HCT116 (cell line): ENCODE results near the gene ANO6. TPM values are rescaled to one million over a fixed set of nuclear protein-coding genes. Genes with fewer than 3 reads are reported as not detected.

Experiments used
- ATAC-seq: fragments of 200-7000 bp; cut with Tn5 transposase; 2 replicates; pipeline ENCODE4 v1.9.1; 2020; ENCODE audit warnings: mild to moderate bottlenecking, moderate library complexity
- BruUV-seq: library from RNA; stranded (reverse); fragments of 400-500 nt; replicated peaks from 2 replicates; lab custom pipeline; 2021; lab: Mats Ljungman, UMichigan
- CTCF ChIA-PET: fragments of 300-600 bp; sonication (Branson Sonifier 250); formaldehyde crosslinking; loops from one replicate; lab custom pipeline; 2021; ENCODE audit warnings: antibody characterized with exemption; lab: Charles Lee
- POLR2A ChIA-PET: fragments of 300-600, 350-600 bp; sonication (Branson Sonifier 250); formaldehyde crosslinking; loops from one replicate; lab custom pipeline; 2021; ENCODE audit warnings: antibody characterized with exemption; lab: Charles Lee
- RAD21 ChIA-PET, 2 experiments: fragments of 300-600 bp; sonication (Branson Sonifier 250); formaldehyde crosslinking; loops; one replicate each; lab custom pipeline; 2023; ENCODE audit warnings: low total read pairs in 2 of 2; ENCODE audit not compliant: uncharacterized antibody in 2 of 2, unreplicated experiment in 2 of 2, low non-redundant PET in 1 of 2; lab: Charles Lee
- DNase-seq: peaks from one replicate; pipeline ENCODE4 v3.0.0-alpha.2; 2010; ENCODE audit warnings: low read depth, low spot score
- H2AFZ ChIP-seq: fragments of 200-600 bp; shearing (Covaris generic), sonication (generic); 2 replicates; pipeline ENCODE4 v1.6.1; 2017; ENCODE audit warnings: low read depth, mixed run types, mixed read lengths, antibody characterized with exemption, low read length; ENCODE audit not compliant: poor library complexity, severe bottlenecking
- H3K27ac ChIP-seq: 2 replicates; pipeline ENCODE4 v1.5.1; 2012; ENCODE audit warnings: low read depth, low read length
- H3K27me3 ChIP-seq: fragments of 200-600 bp; sonication (generic); 2 replicates; pipeline ENCODE4 v1.6.1; 2016; ENCODE audit warnings: mixed run types, low read length, mixed read lengths; ENCODE audit not compliant: insufficient read depth
- H3K36me3 ChIP-seq, 2 experiments: fragments of 200-500 bp in 1 of 2; fragments of 200-600 bp in 1 of 2; sonication (Bioruptor generic) in 1 of 2; sonication (generic) in 1 of 2; 2 replicates each; pipeline versions ENCODE4 v1.5.1 to v1.6.1; 2014 to 2016; ENCODE audit warnings: low read length in 2 of 2, inconsistent platforms in 1 of 2, mixed read lengths in 1 of 2, mixed run types in 1 of 2; ENCODE audit not compliant: insufficient read depth in 2 of 2, control insufficient read depth in 1 of 2
- H3K4me1 ChIP-seq, 2 experiments: fragments of 200-600 bp in 1 of 2; sonication (generic) in 1 of 2; 2 replicates each; pipeline versions ENCODE4 v1.5.1 to v1.6.1; 2012 to 2017; ENCODE audit warnings: low read length in 2 of 2, inconsistent platforms in 1 of 2, mild to moderate bottlenecking in 1 of 2, mixed read lengths in 1 of 2, mixed run types in 1 of 2, moderate library complexity in 1 of 2; ENCODE audit not compliant: insufficient read depth in 2 of 2, control insufficient read depth in 1 of 2
- H3K4me2 ChIP-seq: fragments of 200-600 bp; sonication (generic); 2 replicates; pipeline ENCODE4 v1.6.1; 2017; ENCODE audit warnings: mixed run types, low read length, mixed read lengths
- H3K4me3 ChIP-seq, 2 experiments: fragments of 200-600 bp in 1 of 2; sonication (generic) in 1 of 2; replicated peaks in 1 of 2; 2 replicates each; pipeline ENCODE4 v1.5.1; 2011 to 2016; ENCODE audit warnings: low read length in 2 of 2, control low read depth in 1 of 2, low read depth in 1 of 2, mild to moderate bottlenecking in 1 of 2, mixed read lengths in 1 of 2, mixed run types in 1 of 2
- H3K79me2 ChIP-seq: fragments of 200-600 bp; sonication (generic); 2 replicates; pipeline ENCODE4 v1.6.1; 2017; ENCODE audit warnings: mild to moderate bottlenecking, mixed run types, low read length, moderate library complexity, mixed read lengths; ENCODE audit not compliant: insufficient read depth
- H3K9ac ChIP-seq: fragments of 200-600 bp; sonication (generic); 2 replicates; pipeline ENCODE4 v1.6.1; 2016; ENCODE audit warnings: low read length, mixed read lengths
- H3K9me2 ChIP-seq: fragments of 200-600 bp; sonication (generic), shearing (Covaris generic); 2 replicates; pipeline ENCODE4 v1.6.1; 2017; ENCODE audit warnings: mixed run types, mild to moderate bottlenecking, moderate library complexity; ENCODE audit not compliant: insufficient read depth
- H3K9me3 ChIP-seq, 2 experiments: fragments of 200-500 bp in 1 of 2; fragments of 200-600 bp in 1 of 2; sonication (Bioruptor generic) in 1 of 2; sonication (generic) in 1 of 2; 2 replicates each; pipeline ENCODE4 v1.6.1; 2014 to 2017; ENCODE audit warnings: low read length in 2 of 2, mixed read lengths in 2 of 2, inconsistent platforms in 1 of 2, low read depth in 1 of 2, mild to moderate bottlenecking in 1 of 2, mixed run types in 1 of 2, moderate library complexity in 1 of 2; ENCODE audit not compliant: control insufficient read depth in 1 of 2, insufficient read depth in 1 of 2
- H4K20me1 ChIP-seq: fragments of 200-600 bp; sonication (generic), shearing (Covaris generic); 2 replicates; pipeline ENCODE4 v1.6.1; 2017; ENCODE audit warnings: mixed run types, mild to moderate bottlenecking, moderate library complexity; ENCODE audit not compliant: insufficient read depth
- CBX3 ChIP-seq: IDR thresholded peaks from 2 replicates; pipeline ENCODE4 v1.6.1; 2012; ENCODE audit warnings: low read depth
- CEBPB ChIP-seq: IDR thresholded peaks from 2 replicates; pipeline ENCODE4 v1.6.1; 2012; ENCODE audit warnings: low read depth
- EGR1 ChIP-seq: IDR thresholded peaks from 2 replicates; pipeline ENCODE4 v1.6.1; 2012; ENCODE audit warnings: low read depth
- ELF1 ChIP-seq: IDR thresholded peaks from 2 replicates; pipeline ENCODE4 v1.6.1; 2012; ENCODE audit warnings: low read depth, borderline replicate concordance
- EZH2phosphoT487 ChIP-seq: fragments of 200-600 bp; IDR thresholded peaks from 2 replicates; pipeline ENCODE4 v1.6.1; 2018; ENCODE audit warnings: antibody characterized with exemption, borderline replicate concordance
- FOSL1 ChIP-seq: IDR thresholded peaks from 2 replicates; pipeline ENCODE4 v1.6.1; 2012; ENCODE audit warnings: low read depth
- JUND ChIP-seq: IDR thresholded peaks from 2 replicates; pipeline ENCODE4 v1.6.1; 2012
- POLR2AphosphoS5 ChIP-seq: IDR thresholded peaks from 2 replicates; pipeline ENCODE4 v1.6.1; 2011; ENCODE audit warnings: mild to moderate bottlenecking, low read depth, low read length, moderate library complexity
- RAD21 ChIP-seq: IDR thresholded peaks from 2 replicates; pipeline ENCODE4 v1.6.1; 2012; ENCODE audit warnings: low read depth, mild to moderate bottlenecking
- SIN3A ChIP-seq: IDR thresholded peaks from 2 replicates; pipeline ENCODE4 v1.6.1; 2012; ENCODE audit warnings: low read depth
- SP1 ChIP-seq: IDR thresholded peaks from 2 replicates; pipeline ENCODE4 v1.6.1; 2012; ENCODE audit warnings: low read depth
- TCF7L2 ChIP-seq: IDR thresholded peaks from 2 replicates; pipeline ENCODE4 v1.7.0; 2011; ENCODE audit warnings: borderline replicate concordance, inconsistent platforms; ENCODE audit not compliant: insufficient read depth, insufficient read length; ENCODE audit errors: extremely low read depth
- YY1 ChIP-seq: IDR thresholded peaks from 2 replicates; pipeline ENCODE4 v1.6.1; 2011; ENCODE audit warnings: low read length, low read depth, moderate library complexity, mild to moderate bottlenecking; ENCODE audit not compliant: insufficient replicate concordance; ENCODE audit errors: extremely low read depth
- ZNF274 ChIP-seq: fragments of 200-500 bp; sonication (Bioruptor generic); IDR thresholded peaks from 2 replicates; pipeline ENCODE4 v1.6.1; 2014; ENCODE audit warnings: mild to moderate bottlenecking, low read depth, low read length, inconsistent platforms
- intact Hi-C: fragments of 100-400 bp; cut with micrococcal nuclease; formaldehyde crosslinking; loops from 2 replicates; pipeline ENCODE4 v1.10.0; 2022
- total RNA-seq: library from RNA; stranded (reverse); gene quantifications from one replicate; pipeline ENCODE4 v1.2.1, GENCODE V29; 2021; ENCODE audit not compliant: unreplicated experiment
- TF ChIP-seq, protein P1 (sequence below): IDR thresholded peaks from 2 replicates; pipeline ENCODE4 v1.6.1; 2012

ANO6 gene
- total RNA-seq, 1 experiment from 2014 or later: 36.7 TPM

DNA sequence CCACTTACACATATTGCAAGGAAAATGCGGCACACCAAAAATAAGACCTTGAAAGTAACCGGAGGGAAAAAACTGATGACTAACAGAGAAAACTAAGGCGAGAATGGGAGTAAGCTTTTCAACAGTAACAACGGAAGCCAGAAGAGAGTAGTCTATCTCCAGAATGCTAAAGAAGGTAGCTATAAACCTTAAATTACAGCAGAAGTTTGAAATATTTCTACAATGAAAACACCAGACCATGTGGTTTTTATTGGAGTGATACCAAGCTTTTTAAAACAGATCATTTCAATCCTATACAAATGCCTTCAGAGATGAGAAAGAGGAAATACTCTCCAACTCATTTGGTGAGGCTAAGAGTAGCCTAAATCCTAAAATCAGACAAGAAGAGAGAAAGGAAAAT, 209.5 kb downstream of the ANO6 start:
- Histone ChIP-seq H3K27me3 (no peaks in the 10 kb centered on the region), H4K20me1 (no peaks in the 10 kb centered on the region), H3K4me2 (no peak overlapping the region), H3K9me3 (no peaks in the 10 kb centered on the region), H3K4me3 (no peak overlapping the region), H2AFZ (no peak overlapping the region), H3K9ac (no peak overlapping the region), H3K79me2 (no peaks in the 10 kb centered on the region), H3K36me3 (peaks cover 0 to 4% of the 10 kb centered on the region in 2 experiments; a peak in 1 of 4 replicates)
- DNase-seq: no peak
- no peak for TF ChIP-seq EZH2phosphoT487
- no peak for TF ChIP-seq POLR2AphosphoS5
- TF ChIP-seq FOSL1: no peak
- no peak for TF ChIP-seq RAD21
- no peak for TF ChIP-seq CBX3
- TF ChIP-seq TCF7L2: no peak
- no peak for TF ChIP-seq SIN3A
- no peak for TF ChIP-seq SP1
- TF ChIP-seq, protein P1, sequence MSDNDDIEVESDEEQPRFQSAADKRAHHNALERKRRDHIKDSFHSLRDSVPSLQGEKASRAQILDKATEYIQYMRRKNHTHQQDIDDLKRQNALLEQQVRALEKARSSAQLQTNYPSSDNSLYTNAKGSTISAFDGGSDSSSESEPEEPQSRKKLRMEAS: no peak
- TF ChIP-seq ELF1: no peak
- TF ChIP-seq JUND: no peak
- TF ChIP-seq ZNF274: no peak
- no peak for TF ChIP-seq EGR1
- TF ChIP-seq, all 23 proteins: peak for 0
- ChIA-PET POLR2A (no interaction called here), CTCF (no interaction called here), RAD21 (no interaction called here)
- no peak for ATAC-seq
- Histone ChIP-seq H3K4me1 (no peaks in the 10 kb centered on the region), H3K27ac (no peak overlapping the region), H3K9me2 (no peaks in the 10 kb centered on the region)
- intact Hi-C loops: no loop called here
- BruUV-seq: no TSS peak

DNA sequence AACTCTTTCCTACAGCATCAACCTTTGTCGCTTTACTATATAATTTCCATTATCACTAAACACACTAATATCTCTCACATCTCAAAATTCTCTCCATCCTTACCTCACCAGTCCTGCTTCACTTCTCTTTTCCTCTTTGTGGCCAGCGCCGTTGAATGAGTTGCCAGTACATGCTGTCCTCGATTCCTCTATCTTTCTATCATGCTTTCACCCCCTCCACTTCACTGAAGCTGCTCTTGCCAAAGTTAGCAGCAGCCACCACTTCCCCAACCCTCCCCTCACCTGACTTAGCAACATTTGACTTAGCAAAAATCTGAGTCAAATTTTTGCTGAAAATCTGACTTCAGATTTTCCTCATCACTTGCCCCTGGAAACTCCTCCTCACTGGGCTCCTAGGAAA, 210.4 kb downstream of the ANO6 start:
- H3K4me3 ChIP-seq: no peak overlapping the region
- ATAC-seq (no peak), DNase-seq (no peak)
- no peak overlapping the region for H3K27ac ChIP-seq
- H3K36me3 ChIP-seq: peaks cover 0 to 4% of the 10 kb centered on the region in 2 experiments; a peak in 1 of 4 replicates
- no peaks in the 10 kb centered on the region for H3K9me3 ChIP-seq
- no peak overlapping the region for H2AFZ ChIP-seq
- no peaks in the 10 kb centered on the region for H3K79me2 ChIP-seq
- ChIA-PET RAD21 (no interaction called here), CTCF (no interaction called here), POLR2A (no interaction called here)
- H3K9me2 ChIP-seq: no peaks in the 10 kb centered on the region
- H3K27me3 ChIP-seq: no peaks in the 10 kb centered on the region
- intact Hi-C loops: no loop called here
- H3K9ac ChIP-seq: no peak overlapping the region
- H3K4me1 ChIP-seq: no peaks in the 10 kb centered on the region
- no TSS peak for BruUV-seq
- TF ChIP-seq ELF1 (no peak), POLR2AphosphoS5 (no peak), YY1 (no peak), CEBPB (no peak), EZH2phosphoT487 (no peak)
- H3K4me2 ChIP-seq: no peak overlapping the region
- no peaks in the 10 kb centered on the region for H4K20me1 ChIP-seq
